ENCODE measurements around the gene METTL17.
"Not testable (repeated sequence)": the region's sequence is repeated elsewhere in the genome, so short reads cannot be mapped to it uniquely, and the experiment has no call there.

METTL17 gene

GRCh38 chr14:20999591-20999990 is 9.8 kb downstream of the METTL17 start:
- no peaks in the 10 kb centered on the region for H3K27me3 ChIP-seq
- H3K9ac ChIP-seq: no peak overlapping the region
- 0 out of 22 replicates have a peak, but pooled peaks cover 0 to 6% (median 0%) of the 10 kb centered on the region in 11 experiments for H4K20me1 ChIP-seq
- H3K27ac ChIP-seq: no peak overlapping the region
- TF ChIP-seq Cebpa-rat (IDR thresholded peaks at IDR 0.05): no peak
- no peak overlapping the region for H3K4me3 ChIP-seq
- no peaks in the 10 kb centered on the region for H3K9me3 ChIP-seq (replicated peaks in 1 of 11)
- H3K36me3 ChIP-seq: peaks cover 29 to 38% (median 32%) of the 10 kb centered on the region in 11 experiments
- peaks cover 0 to 10% (median 5%) of the 10 kb centered on the region in 10 experiments; a peak in 11 of 20 replicates for H3K4me1 ChIP-seq
- H3K4me2 ChIP-seq: no peak overlapping the region

- H3K36me3 ChIP-seq: peaks cover 13 to 22% (median 16%) of the 10 kb centered on the region in 11 experiments
- no peak overlapping the region for H3K9ac ChIP-seq
- no peaks in the 10 kb centered on the region for H3K27me3 ChIP-seq
- H3K4me2 ChIP-seq: no peak overlapping the region
- no peak overlapping the region for H3K27ac ChIP-seq
- TF ChIP-seq Cebpa-rat (IDR thresholded peaks at IDR 0.05): no peak
- H3K9me3 ChIP-seq (replicated peaks in 1 of 11): no peaks in the 10 kb centered on the region
- no peaks in the 10 kb centered on the region for H4K20me1 ChIP-seq
- H3K4me3 ChIP-seq: no peak overlapping the region
- H3K4me1 ChIP-seq: peaks cover 0 to 10% (median 5%) of the 10 kb centered on the region in 10 experiments; a peak in 11 of 20 replicates
Measured at GRCh38 chr14:21001218-21001617, 11.4 kb downstream of the METTL17 start.

DNA sequence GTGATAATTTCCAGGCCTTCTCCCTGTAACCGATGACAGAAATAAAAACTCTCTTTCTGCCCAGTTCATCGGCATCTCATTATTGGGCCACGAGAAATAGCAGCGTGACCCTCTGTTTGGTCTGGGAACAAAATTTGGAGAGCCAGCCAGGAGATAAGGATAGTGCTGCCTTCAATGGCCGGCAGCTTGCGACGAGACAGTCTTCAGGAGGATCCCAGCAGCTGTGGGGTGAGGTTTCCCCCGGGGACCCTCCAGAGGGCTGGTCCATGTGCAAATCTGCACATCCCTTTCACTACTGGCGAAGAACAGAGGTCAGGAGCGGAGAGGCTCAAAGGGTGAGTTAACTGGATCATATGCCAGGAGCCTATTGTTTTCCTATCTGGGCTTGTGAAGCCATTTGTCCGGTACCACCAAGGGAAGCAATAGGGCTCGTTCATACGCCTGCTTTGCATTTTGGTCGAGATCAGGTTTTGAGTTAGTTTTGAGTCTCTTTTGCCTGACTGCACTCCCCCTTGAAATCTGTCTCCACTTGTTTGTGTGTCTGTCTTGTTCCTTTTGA is 14.1 kb downstream of the METTL17 start:
- H3K4me1 ChIP-seq: peaks cover 0 to 10% (median 5%) of the 10 kb centered on the region in 10 experiments; a peak in 11 of 20 replicates
- H3K27me3 ChIP-seq: no peaks in the 10 kb centered on the region
- H4K20me1 ChIP-seq: no peaks in the 10 kb centered on the region
- no peaks in the 10 kb centered on the region for H3K36me3 ChIP-seq
- no peak overlapping the region for H3K9ac ChIP-seq
- H3K4me2 ChIP-seq: peak overlapping the region in 6 of 11 experiments; percentile 3 to 42 (median 20); a peak in 6 of 22 replicates
- H3K4me3 ChIP-seq: no peak overlapping the region
- H3K27ac ChIP-seq: no peak overlapping the region
- no peak for TF ChIP-seq Cebpa-rat (IDR thresholded peaks at IDR 0.05)
- no peaks in the 10 kb centered on the region for H3K9me3 ChIP-seq (replicated peaks in 1 of 11)

GRCh38 chr14:21009721-21010120 is 19.9 kb downstream of the METTL17 start:
- H3K27ac ChIP-seq; H3K4me2 ChIP-seq; H3K4me1 ChIP-seq; H4K20me1 ChIP-seq; H3K9ac ChIP-seq; H3K4me3 ChIP-seq; H3K27me3 ChIP-seq; H3K9me3 ChIP-seq (replicated peaks in 1 of 11); H3K36me3 ChIP-seq: not testable (repeated sequence)

DNA sequence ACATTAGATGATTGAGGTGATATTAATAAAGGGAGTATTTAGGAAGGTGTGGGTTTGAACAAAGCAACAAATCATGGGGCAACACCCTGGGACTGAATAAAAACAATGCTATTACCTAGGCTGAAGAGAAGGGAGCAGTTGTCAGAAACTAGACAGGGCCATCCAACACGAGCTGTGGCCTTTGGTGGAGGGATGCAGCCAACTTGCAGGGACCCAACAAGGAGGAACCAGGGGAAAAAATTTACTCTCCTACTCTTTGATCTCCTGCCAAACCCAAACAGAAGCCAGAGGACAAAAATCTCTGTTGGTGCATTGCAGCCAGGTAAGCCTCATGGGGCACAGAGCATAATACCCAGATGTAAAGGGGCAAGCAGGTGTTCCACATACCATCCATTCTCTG is 21.4 kb downstream of the METTL17 start:
- H4K20me1 ChIP-seq: no peaks in the 10 kb centered on the region; a peak in 1 of 22 replicates
- no peak for TF ChIP-seq Cebpa-rat (IDR thresholded peaks at IDR 0.05)
- no peaks in the 10 kb centered on the region for H3K9me3 ChIP-seq (replicated peaks in 1 of 11)
- H3K4me3 ChIP-seq: no peak overlapping the region
- no peak overlapping the region for H3K9ac ChIP-seq
- no peaks in the 10 kb centered on the region for H3K36me3 ChIP-seq
- H3K27me3 ChIP-seq: no peaks in the 10 kb centered on the region
- no peak overlapping the region for H3K27ac ChIP-seq
- H3K4me2 ChIP-seq: no peak overlapping the region
- peaks cover 0 to 13% (median 0%) of the 10 kb centered on the region in 10 experiments; a peak in 9 of 20 replicates for H3K4me1 ChIP-seq

DNA sequence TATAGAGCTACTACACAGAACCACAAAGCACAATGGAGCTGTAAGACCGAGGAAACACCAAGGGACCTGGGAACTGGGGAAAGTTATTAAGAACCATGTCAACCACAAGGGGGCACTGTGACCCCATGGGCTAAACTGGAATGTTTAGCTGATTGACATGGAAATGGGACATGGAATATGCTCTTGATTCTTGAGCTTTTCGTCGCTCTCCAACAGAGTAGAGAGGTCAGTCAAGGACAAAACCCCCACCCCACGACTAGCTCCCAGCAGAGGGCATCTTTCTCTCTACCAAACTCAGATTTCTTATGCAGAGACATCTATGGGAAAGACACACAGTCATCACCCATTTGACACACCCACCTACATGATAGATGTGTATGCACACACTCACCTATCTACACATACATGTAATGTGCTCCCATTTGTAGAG is 25.0 kb downstream of the METTL17 start:
- H3K4me3 ChIP-seq: no peak overlapping the region
- peak overlapping the region in 1 of 11 experiments; percentile 13; a peak in 2 of 22 replicates for H3K4me2 ChIP-seq

GRCh38 chr14:21015312-21015711 is 25.5 kb downstream of the METTL17 start:
- H3K36me3 ChIP-seq: peaks cover 0 to 18% (median 0%) of the 10 kb centered on the region in 11 experiments; a peak in 7 of 22 replicates
- peak overlapping the region in 1 of 11 experiments; percentile 13; a peak in 3 of 22 replicates for H3K4me2 ChIP-seq
- no peaks in the 10 kb centered on the region; a peak in 1 of 22 replicates for H4K20me1 ChIP-seq
- no peak overlapping the region for H3K27ac ChIP-seq
- no peaks in the 10 kb centered on the region for H3K27me3 ChIP-seq
- no peaks in the 10 kb centered on the region for H3K9me3 ChIP-seq (replicated peaks in 1 of 11)
- no peak for TF ChIP-seq Cebpa-rat (IDR thresholded peaks at IDR 0.05)
- H3K4me1 ChIP-seq: peaks cover 0 to 45% (median 14%) of the 10 kb centered on the region in 10 experiments; a peak in 12 of 20 replicates
- no peak overlapping the region for H3K4me3 ChIP-seq
- H3K9ac ChIP-seq: no peak overlapping the region

More for the DNA sequence above, 25.0 kb downstream of the METTL17 start:
- Histone ChIP-seq H3K27me3 (no peaks in the 10 kb centered on the region), H4K20me1 (no peaks in the 10 kb centered on the region; a peak in 1 of 22 replicates), H3K9me3 (replicated peaks in 1 of 11) (no peaks in the 10 kb centered on the region), H3K9ac (no peak overlapping the region), H3K27ac (no peak overlapping the region), H3K36me3 (peaks cover 0 to 18% (median 0%) of the 10 kb centered on the region in 11 experiments; a peak in 7 of 22 replicates), H3K4me1 (peaks cover 0 to 45% (median 14%) of the 10 kb centered on the region in 10 experiments; a peak in 12 of 20 replicates)
- no peak for TF ChIP-seq Cebpa-rat (IDR thresholded peaks at IDR 0.05)

- peaks cover 0 to 18% (median 4%) of the 10 kb centered on the region in 11 experiments; a peak in 8 of 22 replicates for H3K36me3 ChIP-seq
- no peak overlapping the region for H3K4me3 ChIP-seq
- H4K20me1 ChIP-seq: no peaks in the 10 kb centered on the region; a peak in 1 of 22 replicates
- no peak overlapping the region for H3K9ac ChIP-seq
- peaks cover 0 to 45% (median 16%) of the 10 kb centered on the region in 10 experiments; a peak in 12 of 20 replicates for H3K4me1 ChIP-seq
- peak overlapping the region in 5 of 11 experiments; percentile 8 to 61 (median 40); a peak in 8 of 22 replicates for H3K4me2 ChIP-seq
- H3K27ac ChIP-seq: no peak overlapping the region
- no peak for TF ChIP-seq Cebpa-rat (IDR thresholded peaks at IDR 0.05)
- no peaks in the 10 kb centered on the region for H3K27me3 ChIP-seq
- H3K9me3 ChIP-seq (replicated peaks in 1 of 11): no peaks in the 10 kb centered on the region
Measured at GRCh38 chr14:21016413-21017190, 26.8 kb downstream of the METTL17 start.
